H1 (cell line): ENCODE measurements around the gene MRPL36.

Experiments
- CREB1 ChIP-seq: IDR thresholded peaks from 2 replicates; pipeline ENCODE4 v1.6.1; 2012; ENCODE audit warnings: inconsistent platforms
- GABPA ChIP-seq: IDR thresholded peaks from 2 replicates; pipeline ENCODE4 v1.6.1; 2011; ENCODE audit warnings: mild to moderate bottlenecking, low read length, moderate library complexity, borderline replicate concordance; ENCODE audit not compliant: insufficient read depth
- POLR2A ChIP-seq, 2 experiments: IDR thresholded peaks; 1 replicate in 1 of 2; 2 replicates in 1 of 2; pipeline ENCODE4 v1.6.1; 2011; ENCODE audit warnings: low read depth in 2 of 2, low read length in 2 of 2, mild to moderate bottlenecking in 2 of 2; ENCODE audit errors: control extremely low read depth in 1 of 2
- SIN3A ChIP-seq, 2 experiments: IDR thresholded peaks in 1 of 2; conservative IDR thresholded peaks in 1 of 2; 2 replicates each; pipeline ENCODE4 v1.6.1; 2011 to 2012; ENCODE audit warnings: low read length in 2 of 2, improper control_type of control experiment in 1 of 2, low read depth in 1 of 2, mild to moderate bottlenecking in 1 of 2
- TAF7 ChIP-seq: optimal IDR thresholded peaks from 2 replicates; pipeline ENCODE3; 2011; ENCODE audit warnings: low read depth, mild to moderate bottlenecking, inconsistent platforms, low read length, moderate library complexity, borderline replicate concordance
- YY1 ChIP-seq: IDR thresholded peaks from 2 replicates; pipeline ENCODE4 v1.6.1; 2011; ENCODE audit warnings: low read depth, mild to moderate bottlenecking, low read length
- TF ChIP-seq, protein P1 (sequence below): IDR thresholded peaks from 2 replicates; pipeline ENCODE4 v1.6.1; 2012; ENCODE audit warnings: inconsistent platforms
- TF ChIP-seq, protein P2 (sequence below), 3 experiments: IDR thresholded peaks; 1 replicate in 2 of 3; 2 replicates in 1 of 3; pipeline versions ENCODE4 v1.5.1 to v1.6.1; 2011; ENCODE audit warnings: low read length in 3 of 3, mild to moderate bottlenecking in 3 of 3, inconsistent platforms in 2 of 3, low read depth in 1 of 3, moderate library complexity in 1 of 3; ENCODE audit not compliant: insufficient read depth in 1 of 3; ENCODE audit errors: control extremely low read depth in 1 of 3

DNA sequence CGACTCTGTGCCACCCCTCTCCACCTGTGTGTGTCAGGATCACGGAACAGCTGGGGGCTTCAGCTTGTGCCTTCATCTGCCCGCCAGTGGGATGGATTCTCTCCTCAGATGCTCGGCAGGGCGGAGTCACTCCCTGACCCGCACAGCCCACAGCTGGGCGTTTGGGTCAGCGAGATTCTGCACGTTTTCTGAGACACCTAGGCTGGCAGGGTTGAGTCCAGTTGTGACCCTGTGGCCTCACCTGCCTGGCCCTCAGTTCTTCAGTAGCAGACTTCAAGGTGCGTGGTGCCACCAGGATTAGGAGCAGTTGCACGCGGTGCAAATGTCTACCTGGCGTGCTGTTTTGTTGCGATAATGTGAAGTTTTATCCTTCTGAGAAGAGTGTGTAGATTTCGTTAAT lies 6.6 kb upstream of the MRPL36 start:
- TF ChIP-seq, protein P1, sequence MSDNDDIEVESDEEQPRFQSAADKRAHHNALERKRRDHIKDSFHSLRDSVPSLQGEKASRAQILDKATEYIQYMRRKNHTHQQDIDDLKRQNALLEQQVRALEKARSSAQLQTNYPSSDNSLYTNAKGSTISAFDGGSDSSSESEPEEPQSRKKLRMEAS: no peak
- TF ChIP-seq SIN3A (conservative IDR thresholded peaks at IDR 0.05 in 1 of 2, IDR thresholded peaks at IDR 0.05 in 1 of 2; ENCODE audit: low read depth in 1 of 2, low read length in 2 of 2): no peak
- TF ChIP-seq GABPA: no peak
- TF ChIP-seq, protein P2, sequence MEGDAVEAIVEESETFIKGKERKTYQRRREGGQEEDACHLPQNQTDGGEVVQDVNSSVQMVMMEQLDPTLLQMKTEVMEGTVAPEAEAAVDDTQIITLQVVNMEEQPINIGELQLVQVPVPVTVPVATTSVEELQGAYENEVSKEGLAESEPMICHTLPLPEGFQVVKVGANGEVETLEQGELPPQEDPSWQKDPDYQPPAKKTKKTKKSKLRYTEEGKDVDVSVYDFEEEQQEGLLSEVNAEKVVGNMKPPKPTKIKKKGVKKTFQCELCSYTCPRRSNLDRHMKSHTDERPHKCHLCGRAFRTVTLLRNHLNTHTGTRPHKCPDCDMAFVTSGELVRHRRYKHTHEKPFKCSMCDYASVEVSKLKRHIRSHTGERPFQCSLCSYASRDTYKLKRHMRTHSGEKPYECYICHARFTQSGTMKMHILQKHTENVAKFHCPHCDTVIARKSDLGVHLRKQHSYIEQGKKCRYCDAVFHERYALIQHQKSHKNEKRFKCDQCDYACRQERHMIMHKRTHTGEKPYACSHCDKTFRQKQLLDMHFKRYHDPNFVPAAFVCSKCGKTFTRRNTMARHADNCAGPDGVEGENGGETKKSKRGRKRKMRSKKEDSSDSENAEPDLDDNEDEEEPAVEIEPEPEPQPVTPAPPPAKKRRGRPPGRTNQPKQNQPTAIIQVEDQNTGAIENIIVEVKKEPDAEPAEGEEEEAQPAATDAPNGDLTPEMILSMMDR (IDR thresholded peaks at IDR 0.05; ENCODE audit: control extremely low read depth in 1 of 3, insufficient read depth in 1 of 3, low read depth in 1 of 3, low read length in 3 of 3): no peak
- TF ChIP-seq TAF7: no peak
- no peak for TF ChIP-seq POLR2A (IDR thresholded peaks at IDR 0.05; ENCODE audit: control extremely low read depth in 1 of 2, low read depth in 2 of 2, low read length in 2 of 2)
- TF ChIP-seq CREB1: no peak
- no peak for TF ChIP-seq YY1
